Measurements from ENCODE around the gene LEKR1.

LEKR1 gene

GRCh38 chr3:156987946-156988345 lies 161.8 kb downstream of the LEKR1 start:
- DNase-seq: no peak

- DNase-seq: no peak
Observed at GRCh38 chr3:156997351-156997750, 171.2 kb downstream of the LEKR1 start.

GRCh38 chr3:157001221-157001957 lies 175.2 kb downstream of the LEKR1 start:
- DNase-seq: no peak

- DNase-seq: no peak
Observed at GRCh38 chr3:157021679-157022078, 195.5 kb downstream of the LEKR1 start.

GRCh38 chr3:157023226-157023625 lies 197.1 kb downstream of the LEKR1 start:
- DNase-seq: no peak

GRCh38 chr3:157026091-157026490 lies 199.9 kb downstream of the LEKR1 start:
- no peak for DNase-seq

GRCh38 chr3:157027861-157028745 lies 201.9 kb downstream of the LEKR1 start:
- no peak for DNase-seq

GRCh38 chr3:157029365-157029790 lies 203.2 kb downstream of the LEKR1 start:
- DNase-seq: no peak

GRCh38 chr3:157030712-157031111 lies 204.6 kb downstream of the LEKR1 start:
- no peak for DNase-seq

- no peak for DNase-seq
Observed at GRCh38 chr3:157033001-157033400, 206.8 kb downstream of the LEKR1 start.

GRCh38 chr3:157040456-157040855 lies 214.3 kb downstream of the LEKR1 start:
- no peak for DNase-seq

GRCh38 chr3:157042226-157042625 lies 216.1 kb downstream of the LEKR1 start:
- DNase-seq: no peak

- no peak for DNase-seq
Observed at GRCh38 chr3:157043771-157044170, 217.6 kb downstream of the LEKR1 start.

GRCh38 chr3:157045238-157045850 lies 219.2 kb downstream of the LEKR1 start:
- peak; percentile 78 for DNase-seq

GRCh38 chr3:157046520-157046919 lies 220.4 kb downstream of the LEKR1 start:
- no peak for DNase-seq

- no peak for DNase-seq
Observed at GRCh38 chr3:157051055-157051454, 224.9 kb downstream of the LEKR1 start.

- no peak for DNase-seq
Observed at GRCh38 chr3:157051591-157051990, 225.4 kb downstream of the LEKR1 start.

- DNase-seq: no peak
Observed at GRCh38 chr3:157056035-157056434, 229.9 kb downstream of the LEKR1 start.

GRCh38 chr3:157058392-157059071 lies 232.4 kb downstream of the LEKR1 start:
- no peak for DNase-seq

- no peak for DNase-seq
Observed at GRCh38 chr3:157059181-157059580, 233.0 kb downstream of the LEKR1 start.

GRCh38 chr3:157059661-157060060 lies 233.5 kb downstream of the LEKR1 start:
- DNase-seq: no peak

GRCh38 chr3:157061265-157061664 lies 235.1 kb downstream of the LEKR1 start:
- no peak for DNase-seq

GRCh38 chr3:157063469-157063868 lies 237.3 kb downstream of the LEKR1 start:
- no peak for DNase-seq
